DND-41 (cell line): ENCODE measurements around the gene DPY30.

Experiments used
- EZH2 ChIP-seq: IDR thresholded peaks from 3 replicates; pipeline ENCODE4 v1.6.1; 2012; ENCODE audit warnings: borderline replicate concordance, low read depth, mild to moderate bottlenecking, moderate library complexity, low read length, inconsistent platforms; ENCODE audit not compliant: severe bottlenecking
- TF ChIP-seq, protein P1 (sequence below): IDR thresholded peaks from 2 replicates; pipeline ENCODE4 v1.5.1; 2012; ENCODE audit warnings: borderline replicate concordance, low read length, moderate library complexity, mild to moderate bottlenecking; ENCODE audit not compliant: poor library complexity, severe bottlenecking; ENCODE audit errors: extremely low read depth

DNA sequence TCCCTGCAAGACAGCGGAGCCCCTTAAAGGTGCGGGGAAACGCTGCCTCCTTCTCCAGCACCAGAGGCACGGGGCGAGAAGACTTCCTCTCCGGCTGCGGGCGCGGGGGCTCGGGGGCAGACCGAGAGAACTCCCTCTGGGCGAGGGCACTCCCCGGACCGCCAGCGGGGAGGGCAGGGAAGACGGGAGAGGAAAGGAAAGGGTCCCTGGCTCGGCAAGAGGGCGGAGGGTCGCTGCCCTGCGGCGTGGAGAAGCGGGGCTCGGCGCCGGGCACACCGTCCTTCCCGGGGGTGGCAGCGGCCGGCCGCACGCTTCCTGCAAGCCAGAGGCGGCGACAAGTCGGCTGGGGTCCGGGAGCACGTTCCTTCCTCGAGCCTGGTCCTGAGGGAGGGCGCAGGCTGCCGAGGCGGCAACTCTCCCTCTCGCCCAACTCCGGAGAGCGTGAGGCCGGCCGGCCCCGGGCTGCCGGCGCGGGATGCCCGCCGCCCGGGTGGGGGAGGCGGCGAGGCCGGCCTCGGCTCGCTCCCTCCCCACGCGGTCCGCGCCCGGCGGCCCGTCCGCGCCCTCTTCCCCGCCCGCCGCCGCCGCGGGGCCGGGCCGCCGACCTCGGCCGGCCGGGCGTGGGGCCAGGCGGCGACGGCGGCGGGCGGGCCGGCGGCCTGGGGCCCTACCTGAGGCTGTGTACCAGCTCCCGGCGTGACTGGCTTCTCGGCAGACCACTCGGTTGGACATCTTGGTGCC is 29.9 kb downstream of the DPY30 start:
- TF ChIP-seq EZH2: no peak
- TF ChIP-seq, protein P1, sequence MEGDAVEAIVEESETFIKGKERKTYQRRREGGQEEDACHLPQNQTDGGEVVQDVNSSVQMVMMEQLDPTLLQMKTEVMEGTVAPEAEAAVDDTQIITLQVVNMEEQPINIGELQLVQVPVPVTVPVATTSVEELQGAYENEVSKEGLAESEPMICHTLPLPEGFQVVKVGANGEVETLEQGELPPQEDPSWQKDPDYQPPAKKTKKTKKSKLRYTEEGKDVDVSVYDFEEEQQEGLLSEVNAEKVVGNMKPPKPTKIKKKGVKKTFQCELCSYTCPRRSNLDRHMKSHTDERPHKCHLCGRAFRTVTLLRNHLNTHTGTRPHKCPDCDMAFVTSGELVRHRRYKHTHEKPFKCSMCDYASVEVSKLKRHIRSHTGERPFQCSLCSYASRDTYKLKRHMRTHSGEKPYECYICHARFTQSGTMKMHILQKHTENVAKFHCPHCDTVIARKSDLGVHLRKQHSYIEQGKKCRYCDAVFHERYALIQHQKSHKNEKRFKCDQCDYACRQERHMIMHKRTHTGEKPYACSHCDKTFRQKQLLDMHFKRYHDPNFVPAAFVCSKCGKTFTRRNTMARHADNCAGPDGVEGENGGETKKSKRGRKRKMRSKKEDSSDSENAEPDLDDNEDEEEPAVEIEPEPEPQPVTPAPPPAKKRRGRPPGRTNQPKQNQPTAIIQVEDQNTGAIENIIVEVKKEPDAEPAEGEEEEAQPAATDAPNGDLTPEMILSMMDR: no peak
